Raji (cell line): Measurements from ENCODE around the gene BCAR3.

Experiments
- POLR2A ChIP-seq: IDR thresholded peaks from 2 replicates; pipeline ENCODE4 v1.6.1; 2011; ENCODE audit warnings: low read depth, low read length, control low read depth; ENCODE audit not compliant: insufficient read depth

Gene BCAR3

DNA sequence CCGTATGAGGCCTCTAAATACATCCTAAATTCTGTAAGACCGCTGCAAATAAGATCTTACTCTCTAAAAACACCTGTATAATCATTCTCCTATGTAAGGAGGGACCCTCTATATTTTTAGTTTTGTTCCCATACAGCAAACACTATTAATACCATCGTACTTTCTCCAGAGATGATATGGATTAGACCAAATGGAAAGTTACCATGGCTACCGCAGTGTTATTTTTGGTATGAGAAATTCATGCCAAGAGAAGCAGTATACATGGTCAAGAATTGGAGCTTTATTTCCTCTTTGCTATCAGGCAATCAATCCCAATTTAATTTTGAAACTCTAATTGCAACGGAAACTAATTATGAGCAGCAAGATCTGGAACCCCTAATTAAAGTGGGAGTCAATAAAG, 70.0 kb downstream of the BCAR3 start:
- no peak for TF ChIP-seq POLR2A

DNA sequence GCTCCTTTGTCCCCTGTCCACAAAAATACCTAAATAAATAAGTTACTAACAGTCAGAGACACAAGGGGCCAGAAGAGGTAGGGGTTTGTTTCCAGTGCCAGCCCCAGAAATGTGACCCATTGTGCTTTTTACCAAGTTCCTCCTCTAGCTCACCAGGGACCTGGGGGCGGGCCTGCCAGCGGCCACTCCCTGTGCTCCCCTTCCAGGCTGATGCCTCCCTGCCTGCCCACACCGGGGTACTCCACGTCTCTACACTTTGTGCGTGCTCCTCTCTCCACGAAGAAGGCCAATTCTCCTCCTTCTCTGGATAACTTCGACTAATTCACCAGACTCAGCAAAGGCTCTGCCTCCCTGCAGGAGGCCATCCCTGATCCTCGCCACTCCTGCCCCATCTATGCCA, 72.1 kb downstream of the BCAR3 start:
- TF ChIP-seq POLR2A = no peak

GRCh38 chr1:93608187-93609109, 73.2 kb downstream of the BCAR3 start:
- no peak for TF ChIP-seq POLR2A

DNA sequence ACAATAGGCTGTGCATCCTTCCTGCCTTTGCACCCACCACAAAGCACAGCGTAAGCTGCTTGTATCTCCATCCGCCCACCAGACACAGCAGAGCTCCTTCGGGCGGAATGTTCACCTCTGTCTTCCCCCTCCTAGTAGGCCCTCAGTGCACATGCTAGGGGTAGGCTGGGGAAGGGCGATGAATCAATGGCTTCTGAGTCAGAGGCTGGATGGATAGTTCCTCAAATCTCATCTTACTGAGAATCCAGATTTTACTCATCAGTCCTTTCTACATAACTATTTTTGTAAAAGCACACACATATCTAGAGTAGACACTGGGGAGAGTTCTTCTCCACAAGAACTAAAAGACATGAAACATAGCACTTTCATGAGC, 73.8 kb downstream of the BCAR3 start:
- no peak for TF ChIP-seq POLR2A

DNA sequence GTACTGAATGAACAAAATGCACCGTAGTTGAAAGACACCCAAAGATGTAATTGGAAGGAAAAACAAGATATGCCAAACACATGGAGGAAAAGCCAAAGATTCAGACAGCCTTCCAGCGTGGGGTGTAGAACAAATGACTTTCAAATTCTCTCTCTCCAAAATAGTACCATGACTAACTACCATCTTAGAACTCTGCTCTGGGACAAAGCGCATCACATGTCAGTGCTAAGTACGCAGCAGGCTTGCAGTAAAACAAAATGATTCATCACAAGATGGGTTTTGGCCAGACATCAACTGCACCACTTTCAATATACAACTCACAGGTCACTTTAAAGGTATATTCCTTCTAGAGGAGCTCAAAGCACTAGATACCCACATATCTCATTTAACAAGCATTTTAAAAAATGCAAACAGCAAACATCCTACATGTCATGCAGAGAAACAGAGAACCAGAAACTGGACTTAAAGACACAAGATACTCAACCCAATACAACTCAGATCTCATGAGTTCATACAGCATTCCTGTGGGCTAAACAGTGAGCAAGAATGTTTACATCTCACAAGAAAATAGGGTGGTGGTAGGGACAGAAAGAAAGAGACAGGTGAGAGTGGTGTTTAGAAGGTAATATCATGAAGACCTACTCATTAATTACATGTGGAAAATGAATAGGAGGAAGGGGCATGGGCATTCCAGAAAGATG, 75.7 kb downstream of the BCAR3 start:
- TF ChIP-seq POLR2A = no peak

GRCh38 chr1:93605026-93605568, 76.5 kb downstream of the BCAR3 start:
- no peak for TF ChIP-seq POLR2A

DNA sequence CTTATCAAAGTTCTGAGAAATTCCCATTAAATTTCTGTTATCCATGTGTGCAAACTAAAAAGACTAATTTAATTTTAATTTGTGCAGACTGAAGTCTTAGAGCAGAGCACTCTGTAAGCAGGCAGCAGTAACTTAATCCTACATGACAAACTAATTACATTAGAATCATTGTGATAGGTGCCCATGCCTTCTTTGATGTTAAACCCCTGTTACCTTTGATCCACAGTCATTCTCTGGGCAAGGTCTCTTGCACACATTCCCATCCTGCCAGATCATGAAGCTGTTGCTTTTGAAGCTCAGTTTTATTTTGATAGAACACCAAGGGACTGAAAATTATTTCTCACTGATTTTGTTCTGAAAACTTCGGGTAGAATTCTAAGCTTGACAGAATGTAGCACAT, 77.2 kb downstream of the BCAR3 start:
- no peak for TF ChIP-seq POLR2A

DNA sequence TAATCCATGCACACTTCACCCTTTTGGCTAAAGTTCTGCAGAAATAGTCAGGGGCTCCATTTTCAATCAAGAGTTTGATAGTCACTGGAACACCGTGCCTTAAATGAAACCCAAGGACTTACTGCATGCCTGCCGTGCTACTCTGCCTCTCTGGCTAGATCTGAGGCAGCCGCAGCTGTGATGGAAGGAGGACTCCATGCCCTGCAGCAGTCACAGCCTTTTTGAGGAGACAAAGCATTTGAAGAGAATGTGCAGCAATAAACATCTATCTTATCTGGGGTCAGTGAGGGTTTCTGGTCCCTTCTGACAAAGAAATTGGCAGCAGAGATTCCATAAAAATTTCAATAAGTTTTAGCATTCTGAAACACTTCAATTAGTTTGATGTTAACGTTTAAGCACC, 78.0 kb downstream of the BCAR3 start:
- TF ChIP-seq POLR2A = no peak

DNA sequence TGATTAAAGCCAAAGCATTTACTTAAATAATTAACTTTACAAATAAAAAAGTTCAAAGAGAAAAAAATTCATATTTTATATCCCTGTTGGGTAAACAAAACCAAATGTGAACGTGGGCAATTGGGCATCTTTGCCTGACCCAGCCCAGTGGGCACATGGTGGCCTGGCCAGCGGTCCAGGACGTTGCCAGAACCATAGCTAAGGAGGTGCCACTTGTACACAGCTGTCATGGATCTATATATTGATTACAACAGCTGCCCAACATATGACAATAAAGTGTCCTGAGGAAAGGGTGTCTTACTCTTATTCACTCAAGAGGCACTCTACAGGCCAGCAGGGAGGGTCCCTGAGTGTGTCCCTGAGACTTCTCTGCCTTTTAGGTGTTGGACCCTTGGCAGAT, 78.5 kb downstream of the BCAR3 start:
- TF ChIP-seq POLR2A = no peak

- no peak for TF ChIP-seq POLR2A
Measured at GRCh38 chr1:93602101-93602500, 79.5 kb downstream of the BCAR3 start.

GRCh38 chr1:93601686-93602085, 80.0 kb downstream of the BCAR3 start:
- TF ChIP-seq POLR2A = no peak

- TF ChIP-seq POLR2A = no peak
Measured at GRCh38 chr1:93600663-93601062, 81.0 kb downstream of the BCAR3 start.

- TF ChIP-seq POLR2A = no peak
Measured at GRCh38 chr1:93599479-93599878, 82.2 kb downstream of the BCAR3 start.

DNA sequence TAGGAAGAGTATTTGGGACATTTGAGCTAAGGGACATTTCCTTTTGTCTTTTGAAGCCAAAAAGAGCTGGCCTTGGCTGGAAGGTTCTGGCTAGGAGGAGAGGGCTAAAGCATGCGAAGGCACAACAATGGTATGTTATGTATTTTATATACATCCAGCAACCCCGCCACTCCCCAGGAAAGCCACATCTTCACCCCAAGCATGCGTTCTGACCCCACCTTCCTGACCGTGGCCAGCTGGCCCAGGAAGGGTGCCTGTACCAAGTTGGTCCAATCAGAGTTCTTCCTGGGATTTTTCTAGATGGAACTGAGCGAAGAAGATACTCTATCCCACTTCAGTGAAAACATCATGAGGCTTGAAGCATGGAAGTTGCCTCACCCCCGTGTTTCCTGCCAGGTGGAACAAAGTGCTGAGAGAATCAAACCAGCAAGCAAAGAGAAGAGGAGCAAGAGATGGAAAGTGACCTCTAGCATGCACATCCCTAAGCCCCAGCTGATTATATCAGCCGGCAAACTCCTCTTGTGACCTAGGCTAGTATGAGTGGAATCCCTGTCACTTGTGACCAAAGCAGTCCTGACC, 82.7 kb downstream of the BCAR3 start:
- no peak for TF ChIP-seq POLR2A

GRCh38 chr1:93598396-93598795, 83.2 kb downstream of the BCAR3 start:
- TF ChIP-seq POLR2A = no peak

DNA sequence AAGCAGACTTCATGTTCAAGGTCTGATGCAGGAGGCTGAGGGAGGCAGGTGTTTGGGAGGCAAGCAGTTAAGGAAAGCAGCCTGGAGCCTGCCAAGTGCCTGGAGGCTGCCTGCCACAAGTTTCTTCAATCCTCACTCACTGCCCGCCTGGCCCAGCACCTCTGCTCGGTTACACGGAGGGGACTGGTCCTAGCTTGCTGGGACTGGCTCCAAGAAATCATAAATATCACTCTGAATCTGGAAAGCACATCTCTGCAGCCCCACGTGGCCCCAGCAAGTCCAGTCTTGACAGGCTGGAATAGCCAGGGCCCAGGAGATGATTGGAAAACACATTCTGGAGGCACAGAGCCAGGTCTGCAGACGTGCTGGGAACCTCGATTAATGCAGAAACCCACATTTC, 83.9 kb downstream of the BCAR3 start:
- TF ChIP-seq POLR2A = no peak

GRCh38 chr1:93596329-93597089, 85.1 kb downstream of the BCAR3 start:
- no peak for TF ChIP-seq POLR2A
